IMR-90 (cell line): ENCODE measurements around the gene SERPINC1. TPM values are rescaled to one million over a fixed set of nuclear protein-coding genes. Genes with fewer than 3 reads are reported as not detected.

Experiments
- ATAC-seq: fragments of 200-7000 bp; cut with Tn5 transposase; 2 replicates; pipeline ENCODE4 v1.9.1; 2020; ENCODE audit warnings: low read depth, mild to moderate bottlenecking, moderate library complexity
- BruUV-seq: library from RNA; stranded (reverse); fragments of 400-500 nt; replicated peaks from 2 replicates; lab custom pipeline; 2021; lab: Mats Ljungman, UMichigan
- CTCF ChIA-PET: fragments of 300-600 bp; formaldehyde crosslinking; extraction: SDS; loops from one replicate; lab custom pipeline; 2021; ENCODE audit warnings: antibody characterized with exemption; lab: Yijun Ruan, JAX
- POLR2A ChIA-PET: fragments of 300-600 bp; sonication (Branson Sonifier 250); formaldehyde crosslinking; loops from one replicate; lab custom pipeline; 2022; ENCODE audit warnings: antibody characterized with exemption; ENCODE audit not compliant: unreplicated experiment; lab: Charles Lee
- DNase-seq: peaks from one replicate; pipeline ENCODE4 v3.0.0; 2013
- H2AFZ ChIP-seq: replicated peaks from 2 replicates; pipeline ENCODE3; 2013; ENCODE audit warnings: low read length, mild to moderate bottlenecking; ENCODE audit not compliant: poor library complexity
- H2AK5ac ChIP-seq: 2 replicates; pipeline ENCODE4 v1.6.1; 2013; ENCODE audit warnings: low read depth, low read length, inconsistent platforms
- H2AK9ac ChIP-seq: replicated peaks from 2 replicates; pipeline ENCODE3; 2013; ENCODE audit warnings: mild to moderate bottlenecking, low read depth, low read length, moderate library complexity; ENCODE audit not compliant: poor library complexity
- H2BK120ac ChIP-seq: 2 replicates; pipeline ENCODE4 v1.6.1; 2013; ENCODE audit warnings: low read depth, low read length, inconsistent platforms
- H2BK15ac ChIP-seq: 3 replicates; pipeline ENCODE4 v1.6.1; 2013; ENCODE audit warnings: low read depth, low read length, inconsistent platforms
- H2BK20ac ChIP-seq: 2 replicates; pipeline ENCODE4 v1.6.1; 2013; ENCODE audit warnings: low read depth, mild to moderate bottlenecking, inconsistent platforms, low read length, moderate library complexity
- H2BK5ac ChIP-seq: 2 replicates; pipeline ENCODE4 v1.6.1; 2013; ENCODE audit warnings: mild to moderate bottlenecking, low read depth, low read length, inconsistent platforms; ENCODE audit not compliant: poor library complexity, severe bottlenecking
- H3K14ac ChIP-seq: replicated peaks from 2 replicates; pipeline ENCODE4 v1.6.1; 2013; ENCODE audit warnings: low read depth, low read length, inconsistent platforms
- H3K18ac ChIP-seq: 2 replicates; pipeline ENCODE4 v1.6.1; 2013; ENCODE audit warnings: low read depth, low read length, control low read depth
- H3K23ac ChIP-seq: 2 replicates; pipeline ENCODE4 v1.6.1; 2013; ENCODE audit warnings: low read depth, low read length, inconsistent platforms
- H3K27ac ChIP-seq: 2 replicates; pipeline ENCODE4 v1.5.1; 2013; ENCODE audit warnings: mild to moderate bottlenecking, control low read depth, low read length; ENCODE audit not compliant: insufficient read depth
- H3K27me3 ChIP-seq: 2 replicates; pipeline ENCODE4 v1.6.1; 2013; ENCODE audit warnings: low read length; ENCODE audit not compliant: control insufficient read depth, insufficient read depth
- H3K36me3 ChIP-seq: 2 replicates; pipeline ENCODE4 v1.6.1; 2013; ENCODE audit warnings: low read length, mixed read lengths; ENCODE audit not compliant: control insufficient read depth, insufficient read depth
- H3K4ac ChIP-seq: 2 replicates; pipeline ENCODE4 v1.6.1; 2013; ENCODE audit warnings: low read depth, low read length, inconsistent platforms
- H3K4me1 ChIP-seq: 2 replicates; pipeline ENCODE4 v1.6.1; 2013; ENCODE audit warnings: low read length, mixed read lengths; ENCODE audit not compliant: control insufficient read depth, insufficient read depth
- H3K4me2 ChIP-seq: 2 replicates; pipeline ENCODE4 v1.6.1; 2013; ENCODE audit warnings: low read depth, mild to moderate bottlenecking, control low read depth, low read length, moderate library complexity
- H3K4me3 ChIP-seq: 2 replicates; pipeline ENCODE4 v1.5.1; 2013; ENCODE audit warnings: low read depth, mild to moderate bottlenecking, control low read depth, low read length, moderate library complexity; ENCODE audit not compliant: insufficient read depth
- H3K56ac ChIP-seq: 2 replicates; pipeline ENCODE4 v1.6.1; 2013; ENCODE audit warnings: low read length, inconsistent platforms; ENCODE audit not compliant: insufficient read depth; ENCODE audit errors: extremely low read depth
- H3K79me1 ChIP-seq, 2 experiments: 2 replicates each; pipeline ENCODE4 v1.6.1; 2013; ENCODE audit warnings: low read length in 2 of 2, inconsistent platforms in 1 of 2, low read depth in 1 of 2
- H3K9ac ChIP-seq: 2 replicates; pipeline ENCODE4 v1.6.1; 2013; ENCODE audit warnings: low read depth, low read length, control low read depth
- H3K9me1 ChIP-seq: 2 replicates; pipeline ENCODE4 v1.6.1; 2013; ENCODE audit warnings: low read length, inconsistent platforms; ENCODE audit not compliant: insufficient read depth
- H3K9me3 ChIP-seq: 2 replicates; pipeline ENCODE4 v1.6.1; 2013; ENCODE audit warnings: low read length; ENCODE audit not compliant: control insufficient read depth, insufficient read depth
- H4K20me1 ChIP-seq: 2 replicates; pipeline ENCODE4 v1.6.1; 2013; ENCODE audit warnings: low read length, inconsistent platforms; ENCODE audit not compliant: insufficient read depth
- H4K5ac ChIP-seq: 2 replicates; pipeline ENCODE4 v1.6.1; 2013; ENCODE audit warnings: mild to moderate bottlenecking, low read depth, low read length, control low read depth
- H4K8ac ChIP-seq, 2 experiments: 2 replicates each; pipeline ENCODE4 v1.6.1; 2013; ENCODE audit warnings: low read depth in 2 of 2, low read length in 2 of 2, control low read depth in 1 of 2, inconsistent platforms in 1 of 2
- H4K91ac ChIP-seq: 2 replicates; pipeline ENCODE4 v1.6.1; 2013; ENCODE audit warnings: low read depth, low read length, inconsistent platforms; ENCODE audit not compliant: insufficient read depth
- BHLHE40 ChIP-seq: fragments of 150-350 bp; IDR thresholded peaks from 2 replicates; pipeline ENCODE4 v1.6.1; 2016; ENCODE audit warnings: mild to moderate bottlenecking, low read depth, low read length
- CEBPB ChIP-seq: IDR thresholded peaks from 2 replicates; pipeline ENCODE4 v1.6.1; 2012; ENCODE audit warnings: low read depth, low read length, improper control_type of control experiment
- MAFK ChIP-seq: IDR thresholded peaks from 2 replicates; pipeline ENCODE4 v1.6.1; 2012; ENCODE audit warnings: low read depth, low read length, improper control_type of control experiment
- MAZ ChIP-seq: IDR thresholded peaks from 2 replicates; pipeline ENCODE4 v1.6.1; 2012; ENCODE audit warnings: low read depth, mild to moderate bottlenecking, low read length, improper control_type of control experiment, moderate library complexity, borderline replicate concordance
- MXI1 ChIP-seq: IDR thresholded peaks from 2 replicates; pipeline ENCODE4 v1.6.1; 2012; ENCODE audit warnings: low read depth, mild to moderate bottlenecking, low read length, moderate library complexity, borderline replicate concordance
- NFE2L2 ChIP-seq: fragments of 150-350 bp; IDR thresholded peaks from 2 replicates; pipeline ENCODE4 v1.6.1; 2016; ENCODE audit warnings: low read depth, mild to moderate bottlenecking, low read length
- USF2 ChIP-seq: fragments of 150-350 bp; IDR thresholded peaks from 2 replicates; pipeline ENCODE4 v1.6.1; 2017; ENCODE audit warnings: mild to moderate bottlenecking, antibody characterized with exemption, low read length, low read depth
- WGBS, 2 experiments: methylation state at CpG; one replicate each; pipeline versions ENCODE4 v1.1.5 to v1.1.7; 2013; ENCODE audit warnings: missing lambda C conversion rate in 2 of 2; ENCODE audit not compliant: insufficient read length in 1 of 2; ENCODE audit errors: extremely low coverage in 2 of 2; 5-methylcytosine and 5-hydroxymethylcytosine counted together
- dilution Hi-C: fragments of 300-500 bp; cut with HindIII; formaldehyde crosslinking; loops from one replicate; pipeline ENCODE4 v1.14.3; 2018; ENCODE audit warnings: low sequenced_read_pairs; ENCODE audit not compliant: unreplicated experiment
- in situ Hi-C: fragments of 300-500 bp; cut with MboI; formaldehyde crosslinking; loops from 3 replicates; pipeline ENCODE4 v1.14.3; 2019; ENCODE audit warnings: low sequenced_read_pairs, inconsistent platforms, mixed read lengths
- intact Hi-C: fragments of 100-400 bp; cut with micrococcal nuclease; formaldehyde crosslinking; loops from 2 replicates; pipeline ENCODE4 v1.10.0; 2022
- polyA plus RNA-seq, 3 experiments: library from polyadenylated mRNA; depleted of rRNA; stranded (reverse); fragments of >200 nt; gene quantifications; 2 replicates each; pipeline ENCODE4 v1.2.3, GENCODE V29; 2012; ENCODE audit warnings: low replicate concordance in 1 of 3
- total RNA-seq: library from RNA; depleted of rRNA; stranded (reverse); fragments of >200 nt; gene quantifications from 2 replicates; pipeline ENCODE4 v1.2.3, GENCODE V29; 2012

Gene SERPINC1
- total and polyA plus RNA-seq, 2 of the 4 experiments (the other 2 are of a cell fraction), result not detected

GRCh38 chr1:173886746-173887611 is 30.1 kb downstream of the SERPINC1 start (continued):
- TF ChIP-seq MAFK, result no peak

GRCh38 chr1:173884701-173885100 is 32.4 kb downstream of the SERPINC1 start:
- H2AK9ac ChIP-seq, result no peak overlapping the region
- in situ Hi-C loops (no loop called here), dilution Hi-C loops (no loop called here), intact Hi-C loops (no loop called here)
- no peaks in the 10 kb centered on the region for H4K20me1 ChIP-seq
- peaks cover 0 to 3% of the 10 kb centered on the region in 2 experiments; a peak in 1 of 4 replicates for H3K79me1 ChIP-seq
- no peak overlapping the region for H3K4ac ChIP-seq
- DNase-seq, result no peak
- POLR2A ChIA-PET, result interaction anchor here (0.6 kb wide), 1 partner anchor 17 kb away, joined by 4 read pairs; the partner anchor contains the start of gene GAS5
- H2AFZ ChIP-seq, result no peak overlapping the region
- H3K36me3 ChIP-seq, result peaks cover 13% of the 10 kb centered on the region
- H3K18ac ChIP-seq, result no peak overlapping the region
- no peak overlapping the region for H3K4me3 ChIP-seq
- CTCF ChIA-PET, result no interaction called here
- H3K27me3 ChIP-seq, result no peaks in the 10 kb centered on the region
- no peak overlapping the region for H3K27ac ChIP-seq
- H3K4me2 ChIP-seq, result no peak overlapping the region
- no peak overlapping the region for H2BK120ac ChIP-seq
- H3K23ac ChIP-seq, result no peak overlapping the region
- H3K56ac ChIP-seq, result no peak overlapping the region
- 80% methylated on average over 1 of the region's 5 CpGs; no CpG with 5 or more reads in 1 of the 2 experiments for WGBS, 2 experiments
- no peak overlapping the region for H4K5ac ChIP-seq
- no peak overlapping the region for H2AK5ac ChIP-seq
- no peak overlapping the region for H4K8ac ChIP-seq
- no peaks in the 10 kb centered on the region for H3K9me3 ChIP-seq
- no peaks in the 10 kb centered on the region; the same call in 1 of the 2 replicates for H3K9me1 ChIP-seq
- no peaks in the 10 kb centered on the region for H3K4me1 ChIP-seq
- H2BK15ac ChIP-seq, result no peak overlapping the region
- no peak overlapping the region for H3K9ac ChIP-seq
- H4K91ac ChIP-seq, result no peak overlapping the region
- H2BK20ac ChIP-seq, result no peak overlapping the region
- H3K14ac ChIP-seq, result no peak overlapping the region
- no peak overlapping the region for H2BK5ac ChIP-seq
- no peak for TF ChIP-seq MAFK
- no peak for TF ChIP-seq MXI1
- TF ChIP-seq MAZ, result no peak
- TF ChIP-seq BHLHE40, result no peak
- no peak for TF ChIP-seq USF2
- no peak for TF ChIP-seq CEBPB
- TF ChIP-seq NFE2L2, result no peak
- no peak for ATAC-seq
- no TSS peak for BruUV-seq
